T-cell (primary cell): ENCODE results near the gene KCTD16. TPM values are rescaled to one million over a fixed set of nuclear protein-coding genes. Genes with fewer than 3 reads are reported as not detected.
A peak's percentile ranks its signal among the peaks of the same experiment; 100 is the strongest.

Experiments
- ATAC-seq, 4 experiments: fragments of 200-7000 bp in 3 of 4; fragments of 150-1000 bp in 1 of 4; cut with Tn5 transposase; replicated peaks in 1 of 4; 1 replicate in 3 of 4; 2 replicates in 1 of 4; pipeline ENCODE4 v1.10.0; 2021; ENCODE audit warnings: moderate library complexity in 3 of 4, mild to moderate bottlenecking in 2 of 4, moderate number of reproducible peaks in 1 of 4
- CTCF ChIA-PET, 2 donors: fragments of 300-600 bp; sonication (Branson Sonifier 250); formaldehyde crosslinking; loops; one replicate each; lab custom pipeline; 2022; ENCODE audit warnings: antibody characterized with exemption in 2 of 2; lab: Charles Lee
- POLR2A ChIA-PET, 2 donors: fragments of 300-600 bp; sonication (Branson Sonifier 250); formaldehyde crosslinking; loops; one replicate each; lab custom pipeline; 2022; ENCODE audit warnings: antibody characterized with exemption in 2 of 2; lab: Charles Lee
- DNase-seq, 35 experiments: peaks; one replicate each; pipeline versions ENCODE4 v3.0.0 to v3.0.0-alpha.2; 2013 to 2023
- H3K27ac ChIP-seq: one replicate; pipeline ENCODE4 v1.5.1; 2013; ENCODE audit warnings: low read length
- H3K27me3 ChIP-seq, 2 experiments: replicated peaks in 1 of 2; 1 replicate in 1 of 2; 2 replicates in 1 of 2; pipeline versions ENCODE4 v1.6.1 to v1.7.0; 2013; ENCODE audit warnings: low read length in 1 of 2, mixed read lengths in 1 of 2; ENCODE audit not compliant: control insufficient read depth in 2 of 2, insufficient read depth in 2 of 2; ENCODE audit errors: extremely low read depth in 1 of 2
- H3K36me3 ChIP-seq, 2 donors: 1 replicate in 1 of 2; 2 replicates in 1 of 2; pipeline versions ENCODE4 v1.6.1 to v1.7.0; 2013; ENCODE audit warnings: low read length in 1 of 2; ENCODE audit not compliant: control insufficient read depth in 2 of 2, insufficient read depth in 1 of 2; ENCODE audit errors: extremely low read depth in 1 of 2
- H3K4me1 ChIP-seq, 2 experiments: 1 replicate in 1 of 2; 2 replicates in 1 of 2; pipeline versions ENCODE4 v1.6.1 to v1.7.0; 2013; ENCODE audit warnings: low read length in 2 of 2, mixed read lengths in 1 of 2; ENCODE audit not compliant: insufficient read depth in 2 of 2, control insufficient read depth in 1 of 2; ENCODE audit errors: extremely low read depth in 1 of 2
- H3K4me3 ChIP-seq, 2 donors: 1 replicate in 1 of 2; 2 replicates in 1 of 2; pipeline versions ENCODE4 v1.5.1 to v1.7.0; 2013; ENCODE audit warnings: mild to moderate bottlenecking in 2 of 2, low read length in 1 of 2, moderate library complexity in 1 of 2; ENCODE audit not compliant: control insufficient read depth in 1 of 2; ENCODE audit errors: extremely low read depth in 1 of 2
- H3K9me3 ChIP-seq: 2 replicates; pipeline ENCODE4 v1.7.0; 2013
- H3K27ac Mint-ChIP-seq, 2 donors: one replicate each; pipeline ENCODE4 v1.8.0; 2020 to 2021; ENCODE audit warnings: mild to moderate bottlenecking in 2 of 2, mixed read lengths in 2 of 2
- H3K27me3 Mint-ChIP-seq, 2 donors: one replicate each; pipeline ENCODE4 v1.8.0; 2021 to 2022; ENCODE audit warnings: mixed read lengths in 2 of 2
- H3K36me3 Mint-ChIP-seq: one replicate; pipeline ENCODE4 v1.8.0; 2021; ENCODE audit warnings: mixed read lengths
- H3K4me1 Mint-ChIP-seq, 3 donors: one replicate each; pipeline ENCODE4 v1.8.0; 2020 to 2022; ENCODE audit warnings: mixed read lengths in 3 of 3, mild to moderate bottlenecking in 1 of 3
- H3K4me3 Mint-ChIP-seq, 3 donors: one replicate each; pipeline ENCODE4 v1.8.0; 2020 to 2022; ENCODE audit warnings: mild to moderate bottlenecking in 3 of 3, mixed read lengths in 3 of 3, moderate library complexity in 3 of 3
- H3K9me3 Mint-ChIP-seq, 3 donors: one replicate each; pipeline ENCODE4 v1.8.0; 2020 to 2022; ENCODE audit warnings: mixed read lengths in 3 of 3
- WGBS: methylation state at CpG from one replicate; pipeline ENCODE4 v1.1.5; 2013; ENCODE audit warnings: missing lambda C conversion rate; ENCODE audit not compliant: insufficient coverage; 5-methylcytosine and 5-hydroxymethylcytosine counted together
- total RNA-seq, 35 experiments: library from RNA in 6 of 35; stranded (reverse) in 6 of 35; fragments of 120-200 nt in 1 of 35; gene quantifications; one replicate each; pipeline versions ENCODE4 v1.2.1 to v1.2.4 and lab custom pipeline; 2013 to 2026

Gene KCTD16
- total RNA-seq, 5 donors from 2014 or later (not counting 1 experiment from before 2014, with no cell fraction given) = 0.03 to 0.20 (median 0.10) TPM; not detected in 1

DNA sequence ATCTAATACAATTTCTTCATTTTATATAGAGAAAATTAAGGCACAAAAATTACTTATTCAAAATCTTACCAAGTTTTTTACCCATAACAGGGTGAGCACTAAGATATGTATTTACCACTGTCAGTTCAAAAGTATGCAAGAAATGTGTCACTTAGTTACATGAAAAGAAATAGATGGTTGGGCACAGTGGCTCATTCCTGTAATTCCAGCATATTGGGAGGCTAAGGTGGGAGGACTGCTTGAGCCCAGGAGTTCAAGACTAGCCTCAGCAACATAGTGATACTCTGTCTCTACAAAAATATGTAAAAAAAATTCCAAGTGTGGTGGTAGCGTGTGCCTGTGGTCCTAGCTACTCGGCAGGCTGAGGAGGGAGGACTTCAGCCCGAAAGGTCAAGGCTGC is 19.6 kb upstream of the KCTD16 start:
- DNase-seq = no peak
- no peaks in the 10 kb centered on the region for H3K36me3 Mint-ChIP-seq
- WGBS = 100% methylated on average over 1 of the region's 3 CpGs
- no peaks in the 10 kb centered on the region for H3K9me3 Mint-ChIP-seq
- Histone ChIP-seq H3K4me1 (no peaks in the 10 kb centered on the region), H3K36me3 (no peaks in the 10 kb centered on the region), H3K4me3 (no peak overlapping the region), H3K9me3 (no peaks in the 10 kb centered on the region), H3K27me3 (no peaks in the 10 kb centered on the region), H3K27ac (no peak overlapping the region)
- no peak for ATAC-seq
- H3K4me1 Mint-ChIP-seq = peaks cover 0 to 7% (median 0%) of the 10 kb centered on the region in 3 donors
- CTCF ChIA-PET = no interaction called here
- no peak overlapping the region for H3K27ac Mint-ChIP-seq
- no peaks in the 10 kb centered on the region for H3K27me3 Mint-ChIP-seq
- H3K4me3 Mint-ChIP-seq = no peak overlapping the region
- POLR2A ChIA-PET = no interaction called here

- Mint-ChIP-seq H3K4me3 (no peak overlapping the region), H3K36me3 (peaks cover 18% of the 10 kb centered on the region), H3K4me1 (peaks cover 0 to 5% (median 5%) of the 10 kb centered on the region in 3 donors), H3K27ac (peak overlapping the region in 1 of 2 donors; percentile 70), H3K27me3 (no peaks in the 10 kb centered on the region), H3K9me3 (no peaks in the 10 kb centered on the region)
- Histone ChIP-seq H3K4me3 (no peak overlapping the region), H3K4me1 (no peaks in the 10 kb centered on the region), H3K36me3 (peaks cover 0 to 26% of the 10 kb centered on the region in 2 donors), H3K9me3 (no peaks in the 10 kb centered on the region), H3K27me3 (no peaks in the 10 kb centered on the region), H3K27ac (no peak overlapping the region)
- ATAC-seq = no peak
- no CpG with 5 or more reads among the region's 2 CpGs for WGBS
- no peak for DNase-seq
- CTCF ChIA-PET = interaction anchor here (1.1 to 1.4 kb wide), 3 partner anchors 9 to 33 kb away, joined by 3 to 4 read pairs (median 4); no protein-coding TSS in a partner anchor
- POLR2A ChIA-PET = no interaction called here
Measured at GRCh38 chr5:144156767-144157171, 13.9 kb upstream of the KCTD16 start.

DNA sequence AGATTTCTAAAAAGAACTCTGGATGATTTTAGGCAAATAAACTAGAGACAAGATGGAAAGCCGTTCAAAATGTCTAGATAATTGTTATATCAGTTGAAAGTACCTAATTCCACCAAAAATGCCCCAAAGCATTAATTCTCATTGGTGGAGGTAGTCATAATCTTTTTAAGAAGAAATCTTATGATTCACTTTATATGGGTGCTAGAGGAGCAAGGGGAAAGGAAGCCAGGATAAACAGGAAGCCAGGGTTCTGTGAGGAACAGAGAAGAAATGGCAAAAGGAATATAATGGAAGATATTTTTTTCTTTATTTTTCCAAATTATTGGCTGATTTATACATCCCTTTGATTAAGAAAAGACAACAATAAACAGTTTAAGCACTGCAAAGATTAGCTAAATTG is 8.0 kb upstream of the KCTD16 start:
- H3K9me3 ChIP-seq = no peaks in the 10 kb centered on the region
- Mint-ChIP-seq H3K27me3 (no peaks in the 10 kb centered on the region), H3K36me3 (peaks cover 54% of the 10 kb centered on the region), H3K4me3 (no peak overlapping the region), H3K4me1 (peaks cover 10 to 24% (median 22%) of the 10 kb centered on the region in 3 donors), H3K9me3 (no peaks in the 10 kb centered on the region), H3K27ac (peak overlapping the region; percentile 67 to 69)
- ATAC-seq (no peak), DNase-seq (no peak)
- H3K4me3 ChIP-seq = no peak overlapping the region
- H3K36me3 ChIP-seq = peaks cover 6 to 67% of the 10 kb centered on the region in 2 donors
- POLR2A ChIA-PET = no interaction called here
- no peaks in the 10 kb centered on the region for H3K27me3 ChIP-seq
- no CpG with 5 or more reads among the region's 1 CpG for WGBS
- CTCF ChIA-PET = interaction anchor here in 1 of 2 donors (0.7 kb wide), 1 partner anchor 25 kb away, joined by 4 read pairs; no protein-coding TSS in a partner anchor
- no peaks in the 10 kb centered on the region for H3K4me1 ChIP-seq
- no peak overlapping the region for H3K27ac ChIP-seq

DNA sequence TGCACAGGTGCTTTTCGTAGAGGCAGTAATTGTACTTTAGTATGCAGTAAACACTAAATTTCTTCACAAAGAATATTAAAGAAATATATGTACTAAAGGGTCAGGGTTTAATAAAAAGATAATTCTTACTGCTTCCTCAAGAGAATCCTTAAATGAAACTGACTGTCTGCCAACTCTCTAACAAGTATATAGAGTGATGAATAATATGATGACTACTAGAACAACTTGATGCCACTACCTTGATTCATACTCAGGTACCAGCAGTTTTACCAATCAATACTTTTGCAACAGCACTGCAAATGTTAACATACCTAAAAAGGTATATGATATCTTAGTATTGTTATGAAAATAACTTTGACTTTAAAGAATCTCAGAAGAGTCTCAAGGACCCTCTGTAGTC is 4.0 kb upstream of the KCTD16 start:
- peaks cover 6 to 60% of the 10 kb centered on the region in 2 donors for H3K36me3 ChIP-seq
- peaks cover 4 to 20% of the 10 kb centered on the region in 2 experiments for H3K4me1 ChIP-seq
- DNase-seq = no peak
- Mint-ChIP-seq H3K27ac (no peak overlapping the region), H3K27me3 (no peaks in the 10 kb centered on the region), H3K9me3 (no peaks in the 10 kb centered on the region), H3K4me3 (no peak overlapping the region), H3K36me3 (peaks cover 53% of the 10 kb centered on the region), H3K4me1 (peaks cover 44 to 59% (median 58%) of the 10 kb centered on the region in 3 donors)
- no peak overlapping the region for H3K27ac ChIP-seq
- ATAC-seq = no peak
- POLR2A ChIA-PET = interaction anchor here (0.6 to 1.3 kb wide), 2 partner anchors 25 to 33 kb away, joined by 3 to 6 read pairs; no protein-coding TSS in a partner anchor
- H3K27me3 ChIP-seq = no peaks in the 10 kb centered on the region
- no peaks in the 10 kb centered on the region for H3K9me3 ChIP-seq
- H3K4me3 ChIP-seq = no peak overlapping the region
- CTCF ChIA-PET = interaction anchor here in 1 of 2 donors (0.9 kb wide), 1 partner anchor 21 kb away, joined by 4 read pairs; no protein-coding TSS in a partner anchor
- WGBS = no CpG with 5 or more reads among the region's 1 CpG

GRCh38 chr5:144167998-144168397 is 2.7 kb upstream of the KCTD16 start:
- H3K27me3 ChIP-seq = no peaks in the 10 kb centered on the region
- H3K36me3 Mint-ChIP-seq = peaks cover 41% of the 10 kb centered on the region

GRCh38 chr5:144169904-144170275 is 783 bp upstream of the KCTD16 start:
- no CpG with 5 or more reads among the region's 12 CpGs for WGBS
- Histone ChIP-seq H3K9me3 (no peaks in the 10 kb centered on the region), H3K36me3 (peaks cover 0 to 32% of the 10 kb centered on the region in 2 donors), H3K4me3 (peak overlapping the region; percentile 86 to 88), H3K27me3 (no peaks in the 10 kb centered on the region), H3K4me1 (peaks cover 4 to 20% of the 10 kb centered on the region in 2 experiments), H3K27ac (peak overlapping the region; percentile 88)
- Mint-ChIP-seq H3K27ac (peak overlapping the region; percentile 82 to 97), H3K36me3 (peaks cover 35% of the 10 kb centered on the region), H3K27me3 (peaks cover 0 to 2% of the 10 kb centered on the region in 2 donors), H3K9me3 (no peaks in the 10 kb centered on the region), H3K4me1 (peaks cover 44 to 55% (median 52%) of the 10 kb centered on the region in 3 donors), H3K4me3 (peak overlapping the region; percentile 88 to 96 (median 88))
- POLR2A ChIA-PET = interaction anchor here (0.6 to 2.6 kb wide), 7 partner anchors 18 to 1168 kb away, joined by 6 to 38 read pairs (median 9); no protein-coding TSS in a partner anchor
- no peak for ATAC-seq
- peak in 1 of 35 experiments; percentile 1 for DNase-seq
- CTCF ChIA-PET = interaction anchor here (0.9 to 5.8 kb wide), 10 partner anchors 17 to 1168 kb away, joined by 3 to 54 read pairs (median 4); no protein-coding TSS in a partner anchor

More at GRCh38 chr5:144167998-144168397, 2.7 kb upstream of the KCTD16 start:
- DNase-seq (no peak), ATAC-seq (no peak)
- Mint-ChIP-seq H3K27ac (no peak overlapping the region), H3K4me1 (peaks cover 44 to 55% (median 53%) of the 10 kb centered on the region in 3 donors), H3K27me3 (no peaks in the 10 kb centered on the region), H3K4me3 (peak overlapping the region in 2 of 3 donors; percentile 88 to 96), H3K9me3 (no peaks in the 10 kb centered on the region)
- no peak overlapping the region for H3K27ac ChIP-seq
- 63% methylated on average over 2 of the region's 3 CpGs for WGBS
- POLR2A ChIA-PET = interaction anchor here in 1 of 2 donors (1.3 kb wide), 1 partner anchor 23 kb away, joined by 3 read pairs; no protein-coding TSS in a partner anchor
- H3K36me3 ChIP-seq = peaks cover 6 to 49% of the 10 kb centered on the region in 2 donors
- H3K9me3 ChIP-seq = no peaks in the 10 kb centered on the region
- no peak overlapping the region for H3K4me3 ChIP-seq
- peaks cover 4 to 20% of the 10 kb centered on the region in 2 experiments for H3K4me1 ChIP-seq
- CTCF ChIA-PET = interaction anchor here (1.0 to 1.6 kb wide), 3 partner anchors 22 to 24 kb away, joined by 3 to 8 read pairs (median 4); no protein-coding TSS in a partner anchor
